Hippocampal formation (tissue), 2 donors: ENCODE results near the gene PLSCR3.
A peak's percentile ranks its signal among the peaks of the same experiment; 100 is the strongest.

Source experiments
- DNase-seq, 2 donors: peaks; one replicate each; lab custom pipeline; 2025; lab: John Stamatoyannopoulos, UW

The PLSCR3 gene

GRCh38 chr17:7405350-7406234 is 11.3 kb upstream of the PLSCR3 start:
- no peak for DNase-seq

GRCh38 chr17:7404737-7405349 is 10.5 kb upstream of the PLSCR3 start:
- DNase-seq: no peak

- peak; percentile 99 to 100 for DNase-seq
Observed at GRCh38 chr17:7403977-7404736, 9.8 kb upstream of the PLSCR3 start, which contains the start of gene TMEM256. Gene TMEM256, minus strand, starts transcription at chr17:7404097. Its CDS starts 13 bp downstream, at chr17:7404084.

- DNase-seq: peak in 1 of 2 donors; percentile 61
Observed at GRCh38 chr17:7403727-7403976, 9.3 kb upstream of the PLSCR3 start.

- no peak for DNase-seq
Observed at GRCh38 chr17:7403043-7403726, 8.9 kb upstream of the PLSCR3 start.

- no peak for DNase-seq
Observed at GRCh38 chr17:7398612-7399011, 4.3 kb upstream of the PLSCR3 start.

GRCh38 chr17:7396147-7396546 is 1.8 kb upstream of the PLSCR3 start:
- DNase-seq: no peak

GRCh38 chr17:7393613-7394451 is 493 bp downstream of the PLSCR3 start:
- DNase-seq: no peak

GRCh38 chr17:7392696-7393612 is 1.4 kb downstream of the PLSCR3 start:
- DNase-seq: no peak

- DNase-seq: no peak
Observed at GRCh38 chr17:7391307-7391706, 3.0 kb downstream of the PLSCR3 start.

GRCh38 chr17:7389924-7390910 is 4.1 kb downstream of the PLSCR3 start:
- DNase-seq: no peak

- DNase-seq: no peak
Observed at GRCh38 chr17:7388856-7389255, 5.5 kb downstream of the PLSCR3 start.

- DNase-seq: no peak
Observed at GRCh38 chr17:7384489-7385081, 9.7 kb downstream of the PLSCR3 start.

GRCh38 chr17:7383742-7384488 is 10.4 kb downstream of the PLSCR3 start:
- DNase-seq: no peak

- no peak for DNase-seq
Observed at GRCh38 chr17:7383371-7383741, 11.0 kb downstream of the PLSCR3 start.

GRCh38 chr17:7382901-7383300 is 11.4 kb downstream of the PLSCR3 start:
- no peak for DNase-seq

- DNase-seq: no peak
Observed at GRCh38 chr17:7380855-7381683, 13.3 kb downstream of the PLSCR3 start, which contains the start of gene TNK1. Gene TNK1, plus strand, starts transcription at chr17:7381089. Its CDS starts 1,838 bp downstream, at chr17:7382927.
